Right atrium auricular region (tissue), 2 donors: ENCODE results near the gene PGR. TPM values are rescaled to one million over a fixed set of nuclear protein-coding genes. Genes with fewer than 3 reads are reported as not detected.

ENCODE experiments used
- DNase-seq: peaks from one replicate; pipeline ENCODE4 v3.0.0-alpha.2; 2019; ENCODE audit warnings: low spot score
- H3K27ac ChIP-seq, 2 donors: fragments of 200-600 bp; sonication (generic); 1 replicate in 1 of 2; 2 replicates in 1 of 2; pipeline ENCODE4 v1.5.1; 2016 to 2019
- H3K27me3 ChIP-seq, 2 donors: fragments of 200-600 bp; sonication (generic); one replicate each; pipeline versions ENCODE4 v1.5.1 to v1.6.0; 2017 to 2019
- H3K36me3 ChIP-seq: fragments of 200-600 bp; sonication (generic); one replicate; pipeline ENCODE4 v1.5.1; 2016
- H3K4me1 ChIP-seq, 2 donors: fragments of 200-600 bp; sonication (generic); one replicate each; pipeline versions ENCODE4 v1.5.1 to v1.6.0; 2017 to 2019
- H3K4me3 ChIP-seq, 2 donors: fragments of 200-600 bp; sonication (generic); 1 replicate in 1 of 2; 2 replicates in 1 of 2; pipeline ENCODE4 v1.5.1; 2017 to 2019; ENCODE audit warnings: mild to moderate bottlenecking in 1 of 2, moderate library complexity in 1 of 2
- H3K9me3 ChIP-seq, 2 donors: fragments of 200-600 bp; sonication (generic); one replicate each; pipeline ENCODE4 v1.5.1; 2019
- total RNA-seq, 2 donors: library from RNA; depleted of rRNA; stranded (reverse); fragments of >200 nt; gene quantifications; one replicate each; pipeline ENCODE4 v1.1.0, GENCODE V29; 2016
- TF ChIP-seq, protein P1 (sequence below), 2 donors: fragments of 200-600 bp; sonication (generic); IDR thresholded peaks; one replicate each; pipeline ENCODE4 v1.5.1; 2019; ENCODE audit warnings: antibody characterized with exemption in 2 of 2

Gene PGR
- total RNA-seq, 2 donors from 2014 or later, result 8.2 to 8.6 TPM

DNA sequence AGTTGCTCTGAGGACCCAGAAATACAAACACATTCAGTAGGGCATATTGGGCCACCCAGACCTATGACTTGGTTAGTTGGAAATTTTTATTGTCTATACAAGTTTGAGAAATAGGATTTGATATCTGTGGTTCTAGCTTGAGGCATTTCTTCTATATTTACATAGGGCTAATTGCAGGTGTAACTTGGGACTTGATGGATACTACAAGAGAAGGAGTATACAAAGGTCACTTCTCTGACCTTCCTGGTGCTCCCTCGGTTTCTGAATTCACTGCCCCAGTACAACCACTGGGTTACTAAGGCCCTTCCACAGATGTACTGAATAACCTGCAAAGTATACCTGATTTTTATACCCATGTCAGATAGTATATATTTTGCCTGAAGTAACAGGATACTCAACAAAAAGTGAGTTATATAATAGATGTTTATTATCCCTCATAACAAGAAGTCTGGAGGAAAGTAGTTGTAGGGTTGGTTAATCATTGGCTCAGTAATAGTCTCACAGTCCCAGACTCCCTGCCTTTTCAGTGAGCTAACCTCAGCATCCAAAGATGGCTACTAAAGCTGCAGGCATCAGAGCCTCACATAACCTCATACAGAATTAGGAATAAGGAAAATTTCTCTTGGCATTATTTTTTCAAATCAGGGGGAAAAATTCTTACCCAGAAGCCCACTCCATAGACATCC, 8.8 kb upstream of the PGR start:
- Histone ChIP-seq H3K36me3 (no peaks in the 10 kb centered on the region), H3K27me3 (no peaks in the 10 kb centered on the region), H3K27ac (no peak overlapping the region), H3K9me3 (no peaks in the 10 kb centered on the region), H3K4me1 (no peaks in the 10 kb centered on the region), H3K4me3 (no peak overlapping the region)
- no peak for DNase-seq
- TF ChIP-seq, protein P1, sequence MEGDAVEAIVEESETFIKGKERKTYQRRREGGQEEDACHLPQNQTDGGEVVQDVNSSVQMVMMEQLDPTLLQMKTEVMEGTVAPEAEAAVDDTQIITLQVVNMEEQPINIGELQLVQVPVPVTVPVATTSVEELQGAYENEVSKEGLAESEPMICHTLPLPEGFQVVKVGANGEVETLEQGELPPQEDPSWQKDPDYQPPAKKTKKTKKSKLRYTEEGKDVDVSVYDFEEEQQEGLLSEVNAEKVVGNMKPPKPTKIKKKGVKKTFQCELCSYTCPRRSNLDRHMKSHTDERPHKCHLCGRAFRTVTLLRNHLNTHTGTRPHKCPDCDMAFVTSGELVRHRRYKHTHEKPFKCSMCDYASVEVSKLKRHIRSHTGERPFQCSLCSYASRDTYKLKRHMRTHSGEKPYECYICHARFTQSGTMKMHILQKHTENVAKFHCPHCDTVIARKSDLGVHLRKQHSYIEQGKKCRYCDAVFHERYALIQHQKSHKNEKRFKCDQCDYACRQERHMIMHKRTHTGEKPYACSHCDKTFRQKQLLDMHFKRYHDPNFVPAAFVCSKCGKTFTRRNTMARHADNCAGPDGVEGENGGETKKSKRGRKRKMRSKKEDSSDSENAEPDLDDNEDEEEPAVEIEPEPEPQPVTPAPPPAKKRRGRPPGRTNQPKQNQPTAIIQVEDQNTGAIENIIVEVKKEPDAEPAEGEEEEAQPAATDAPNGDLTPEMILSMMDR (IDR thresholded peaks at IDR 0.05), result no peak

DNA sequence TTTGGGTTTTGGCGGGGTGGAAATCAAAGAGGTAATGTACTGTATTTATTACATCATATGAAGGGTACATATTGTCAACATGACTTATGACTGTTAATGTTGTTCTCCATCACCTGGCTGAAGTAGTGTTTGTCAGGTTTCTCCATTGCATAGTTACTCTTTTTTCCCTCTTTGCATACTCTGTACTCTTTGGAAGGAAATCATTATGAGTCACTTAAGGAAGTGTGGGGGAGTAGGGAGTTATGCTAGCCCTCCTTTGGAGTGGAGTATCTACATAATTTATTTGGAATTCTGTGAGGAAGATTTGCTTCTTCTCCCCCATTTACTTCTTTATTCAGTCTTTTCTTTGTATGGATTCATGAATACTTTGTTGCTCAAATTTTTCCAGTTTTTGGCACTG, 3.6 kb upstream of the PGR start:
- Histone ChIP-seq H3K36me3 (no peaks in the 10 kb centered on the region), H3K9me3 (no peaks in the 10 kb centered on the region), H3K27me3 (no peaks in the 10 kb centered on the region), H3K4me3 (no peak overlapping the region), H3K27ac (no peak overlapping the region), H3K4me1 (peaks cover 0 to 10% of the 10 kb centered on the region in 2 donors)
- no peak for DNase-seq
- TF ChIP-seq, protein P1 (IDR thresholded peaks at IDR 0.05), result no peak

DNA sequence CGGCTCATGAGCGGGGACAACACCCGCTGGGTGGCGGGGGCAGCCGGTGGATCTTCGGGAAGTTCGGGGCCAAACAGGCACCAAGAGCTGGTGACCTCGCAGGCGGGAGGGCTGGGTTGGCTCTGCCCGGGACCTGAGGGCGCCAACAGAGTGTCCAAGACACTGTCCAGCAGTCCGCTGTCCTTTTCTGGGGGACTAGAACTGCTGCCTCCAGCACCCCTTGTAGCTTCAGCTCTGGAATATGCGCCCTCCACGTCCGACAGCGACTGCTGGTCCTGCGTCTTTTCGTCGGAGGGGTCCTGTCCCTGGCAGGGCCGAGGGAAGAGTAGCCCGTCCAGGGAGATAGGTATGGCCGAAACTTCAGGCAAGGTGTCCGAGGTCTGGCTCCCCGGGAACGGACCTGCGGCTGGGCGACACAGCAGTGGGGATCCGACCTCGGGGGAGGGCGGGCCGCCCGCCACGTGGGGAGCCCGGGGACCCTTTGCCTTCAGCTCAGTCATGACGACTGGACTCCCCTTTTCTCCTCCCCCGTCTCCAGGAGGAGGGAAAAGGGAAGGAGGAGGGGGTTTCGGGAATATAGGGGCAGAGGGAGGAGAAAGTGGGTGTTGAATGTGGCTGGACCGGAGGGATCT, 926 bp downstream of the PGR start:
- H3K4me3 ChIP-seq, result peak overlapping the region; percentile 58 to 75
- TF ChIP-seq, protein P1 (IDR thresholded peaks at IDR 0.05), result no peak
- H3K9me3 ChIP-seq, result no peaks in the 10 kb centered on the region
- no peaks in the 10 kb centered on the region for H3K27me3 ChIP-seq
- no peak for DNase-seq
- peak overlapping the region; percentile 83 to 87 for H3K27ac ChIP-seq
- H3K36me3 ChIP-seq, result no peaks in the 10 kb centered on the region
- peaks cover 0 to 23% of the 10 kb centered on the region in 2 donors for H3K4me1 ChIP-seq

DNA sequence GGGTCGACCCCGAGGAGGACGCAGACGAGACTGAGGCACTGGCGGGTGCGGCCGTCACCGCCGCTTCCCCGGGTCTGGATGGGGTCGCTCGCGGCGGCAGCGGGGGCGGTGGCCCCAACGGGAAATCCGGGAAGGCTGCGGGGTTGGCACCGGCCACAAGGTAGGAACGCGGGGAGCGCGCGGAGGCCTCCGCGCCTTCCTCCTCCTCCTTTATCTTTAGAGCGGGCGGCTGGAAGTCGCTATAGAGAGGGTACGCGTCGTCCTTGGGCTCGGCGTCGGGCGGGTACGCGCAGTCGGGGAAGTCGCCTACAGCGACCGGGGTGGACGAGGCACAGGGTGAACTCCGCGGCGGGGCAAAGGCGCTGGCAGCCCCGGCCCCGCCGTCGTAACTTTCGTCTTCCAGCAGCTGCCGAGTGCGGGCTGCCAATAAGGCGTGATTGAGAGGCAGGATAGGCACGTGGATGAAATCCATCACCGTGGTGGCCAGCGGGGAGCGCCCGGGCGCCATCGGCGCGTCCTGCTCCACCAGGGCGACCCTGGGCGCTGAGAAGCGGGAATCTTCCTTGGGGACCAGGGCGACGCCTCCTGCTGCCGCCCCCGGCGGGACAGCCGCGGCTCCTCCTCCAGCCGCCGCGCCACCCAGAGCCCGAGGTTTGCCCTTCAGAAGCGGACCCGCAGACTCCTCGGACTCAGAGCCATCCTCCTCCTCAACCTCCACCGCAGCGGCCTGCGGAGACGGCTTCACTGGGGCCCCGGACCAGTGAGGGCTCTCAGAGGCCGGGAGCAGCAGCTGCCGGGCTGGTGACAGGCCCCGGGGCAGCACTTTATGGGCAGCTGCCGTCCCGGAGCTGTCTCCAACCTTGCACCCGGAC, 1.7 kb downstream of the PGR start:
- Histone ChIP-seq H3K4me1 (peaks cover 0 to 23% of the 10 kb centered on the region in 2 donors), H3K27me3 (no peaks in the 10 kb centered on the region)
- peak; percentile 60 for DNase-seq

DNA sequence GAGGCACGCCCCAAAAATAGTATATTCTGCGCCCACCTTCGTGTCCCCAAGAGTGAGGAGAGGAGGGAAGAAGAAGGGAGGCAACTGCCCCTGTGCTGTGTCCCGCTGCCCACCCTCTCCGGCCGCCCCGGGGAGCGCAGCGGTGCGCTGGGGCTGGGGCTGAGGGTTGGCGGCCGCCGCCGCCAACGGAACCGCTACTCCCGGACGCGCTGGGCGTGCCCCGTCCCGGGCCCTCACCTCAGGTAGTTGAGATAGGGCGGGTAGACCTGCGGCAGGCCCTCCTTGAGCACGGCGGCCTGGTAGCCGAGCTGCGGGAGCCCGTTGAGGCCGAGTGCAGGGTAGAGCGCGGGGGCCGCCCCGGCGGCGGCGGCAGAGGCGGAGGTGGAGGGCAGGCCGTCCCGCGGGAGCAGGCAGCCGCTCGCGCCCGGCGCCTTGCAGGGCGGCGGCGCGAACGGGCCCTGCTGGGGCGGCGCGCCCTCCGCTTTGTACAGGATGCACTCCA, 2.4 kb downstream of the PGR start:
- TF ChIP-seq, protein P1 (IDR thresholded peaks at IDR 0.05), result no peak
- peak overlapping the region; percentile 58 to 75 for H3K4me3 ChIP-seq
- DNase-seq, result no peak
- peak overlapping the region; percentile 83 to 87 for H3K27ac ChIP-seq
- H3K4me1 ChIP-seq, result peaks cover 0 to 23% of the 10 kb centered on the region in 2 donors
- no peaks in the 10 kb centered on the region for H3K27me3 ChIP-seq
- H3K36me3 ChIP-seq, result no peaks in the 10 kb centered on the region
- H3K9me3 ChIP-seq, result no peaks in the 10 kb centered on the region

More for the DNA sequence above, 1.7 kb downstream of the PGR start:
- peak overlapping the region; percentile 58 to 75 for H3K4me3 ChIP-seq
- no peaks in the 10 kb centered on the region for H3K9me3 ChIP-seq
- no peaks in the 10 kb centered on the region for H3K36me3 ChIP-seq
- H3K27ac ChIP-seq, result peak overlapping the region; percentile 83 to 87
- TF ChIP-seq, protein P1 (IDR thresholded peaks at IDR 0.05), result no peak
